ENCODE measurements around the gene RPS6KA2.
A peak's percentile ranks its signal among the peaks of the same experiment; 100 is the strongest.
"Not testable (repeated sequence)": the region's sequence is repeated elsewhere in the genome, so short reads cannot be mapped to it uniquely, and the experiment has no call there.

RPS6KA2 gene

GRCh38 chr6:166411721-166412151, 215.3 kb downstream of the RPS6KA2 start:
- FAIRE-seq, result no peak

- FAIRE-seq, result no peak
Measured at GRCh38 chr6:166411271-166411670, 215.8 kb downstream of the RPS6KA2 start.

- FAIRE-seq, result no peak
Measured at GRCh38 chr6:166410426-166410935, 216.6 kb downstream of the RPS6KA2 start.

GRCh38 chr6:166408936-166409755, 217.9 kb downstream of the RPS6KA2 start:
- FAIRE-seq, result peak; percentile 83

GRCh38 chr6:166406197-166406596, 220.9 kb downstream of the RPS6KA2 start:
- FAIRE-seq, result no peak

GRCh38 chr6:166405386-166405785, 221.7 kb downstream of the RPS6KA2 start:
- FAIRE-seq, result no peak

- no peak for FAIRE-seq
Measured at GRCh38 chr6:166402582-166403277, 224.3 kb downstream of the RPS6KA2 start.

- not testable (repeated sequence) for FAIRE-seq
Measured at GRCh38 chr6:166400649-166401250, 226.3 kb downstream of the RPS6KA2 start.

- no peak for FAIRE-seq
Measured at GRCh38 chr6:166400181-166400580, 226.9 kb downstream of the RPS6KA2 start.

GRCh38 chr6:166398348-166398747, 228.7 kb downstream of the RPS6KA2 start:
- FAIRE-seq, result no peak

- FAIRE-seq, result no peak
Measured at GRCh38 chr6:166397849-166398248, 229.2 kb downstream of the RPS6KA2 start.

- no peak for FAIRE-seq
Measured at GRCh38 chr6:166395778-166396177, 231.3 kb downstream of the RPS6KA2 start.

- no peak for FAIRE-seq
Measured at GRCh38 chr6:166395351-166395750, 231.7 kb downstream of the RPS6KA2 start.

- no peak for FAIRE-seq
Measured at GRCh38 chr6:166394036-166394892, 232.8 kb downstream of the RPS6KA2 start.

GRCh38 chr6:166393535-166393823, 233.6 kb downstream of the RPS6KA2 start:
- FAIRE-seq, result no peak

GRCh38 chr6:166392755-166393534, 234.1 kb downstream of the RPS6KA2 start:
- FAIRE-seq, result not testable (repeated sequence)

- no peak for FAIRE-seq
Measured at GRCh38 chr6:166389119-166389518, 237.9 kb downstream of the RPS6KA2 start.

- FAIRE-seq, result no peak
Measured at GRCh38 chr6:166388290-166389004, 238.6 kb downstream of the RPS6KA2 start.

- FAIRE-seq, result no peak
Measured at GRCh38 chr6:166387642-166388289, 239.3 kb downstream of the RPS6KA2 start.

- FAIRE-seq, result not testable (repeated sequence)
Measured at GRCh38 chr6:166387098-166387497, 240.0 kb downstream of the RPS6KA2 start.

GRCh38 chr6:166386111-166386510, 240.9 kb downstream of the RPS6KA2 start:
- no peak for FAIRE-seq

All from endometrium (tissue), 2 donors.